SK-N-SH (cell line): ENCODE results near the gene PSMB11.

Source experiments
- SMC3 ChIP-seq: IDR thresholded peaks from 2 replicates; pipeline ENCODE4 v1.6.1; 2012; ENCODE audit warnings: low read depth, low read length, improper control_type of control experiment
- YY1 ChIP-seq: IDR thresholded peaks from 2 replicates; pipeline ENCODE4 v1.4.0; 2012; ENCODE audit warnings: low read depth, mild to moderate bottlenecking

DNA sequence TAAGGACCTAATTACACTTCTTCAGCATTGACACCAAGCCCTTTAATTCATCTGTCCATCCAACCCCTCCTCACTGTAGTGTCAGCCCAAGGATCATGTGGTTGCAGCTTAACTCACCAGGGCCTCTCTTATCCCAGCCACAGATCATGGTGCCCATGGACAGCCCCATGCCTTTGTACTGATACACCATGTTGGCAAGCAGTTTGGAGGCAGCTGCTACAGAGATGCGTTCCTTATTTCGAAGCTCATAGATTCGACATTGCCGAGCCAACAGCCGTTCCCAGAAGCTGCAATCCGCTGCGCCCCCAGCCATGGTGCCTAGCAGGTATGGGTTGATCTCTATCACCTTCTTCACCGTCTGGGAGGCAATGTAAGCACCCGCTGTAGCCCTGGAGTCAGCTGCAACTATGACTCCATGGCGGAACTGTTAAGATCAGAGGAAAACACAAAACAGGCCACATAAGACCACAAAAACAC is 8.7 kb upstream of the PSMB11 start:
- TF ChIP-seq YY1 (no peak), SMC3 (no peak)
